Ovary (tissue), 3 donors: ENCODE data around the gene RHBDL1.

Experiments
- CTCF ChIP-seq, 3 donors: fragments of 450-650 bp in 2 of 3; fragments of 200-600 bp in 1 of 3; IDR thresholded peaks; one replicate each; pipeline versions ENCODE4 v1.5.1 to v1.8.0; 2016 to 2022; ENCODE audit warnings: antibody characterized with exemption in 3 of 3, mild to moderate bottlenecking in 1 of 3
- EP300 ChIP-seq: sonication (generic); formaldehyde crosslinking; IDR thresholded peaks from one replicate; pipeline ENCODE4 v1.6.1; 2017; ENCODE audit warnings: antibody characterized with exemption
- POLR2A ChIP-seq: fragments of 450-650 bp; IDR thresholded peaks from one replicate; pipeline ENCODE4 v1.6.1; 2017; ENCODE audit warnings: antibody characterized with exemption, mild to moderate bottlenecking, moderate library complexity
- donor health status: DM: no; HTN: no; CAD: no.

GRCh38 chr16:629185-629832 lies 46.2 kb upstream of the RHBDL1 start:
- TF ChIP-seq EP300 = no peak
- TF ChIP-seq CTCF (IDR thresholded peaks at IDR 0.05) = no peak
- TF ChIP-seq POLR2A = no peak
